Activated B cell treated with CpG ODN at 0.5 μM for 24 hours (primary cell): Measurements from ENCODE around the gene EIF2B5. TPM values are rescaled to one million over a fixed set of nuclear protein-coding genes. Genes with fewer than 3 reads are reported as not detected.

Source experiments
- ATAC-seq: fragments of 200-7000 bp; cut with Tn5 transposase; one replicate; pipeline ENCODE4 v1.10.0; 2021; ENCODE audit warnings: low read depth, mild to moderate bottlenecking, moderate library complexity
- CTCF ChIA-PET: fragments of 350-600 bp; sonication (Branson Sonifier 250); formaldehyde crosslinking; loops from one replicate; lab custom pipeline; 2021; ENCODE audit warnings: antibody characterized with exemption; lab: Charles Lee
- POLR2A ChIA-PET: fragments of 350-600 bp; sonication (Branson Sonifier 250); formaldehyde crosslinking; loops from one replicate; lab custom pipeline; 2021; ENCODE audit warnings: antibody characterized with exemption; lab: Charles Lee
- DNase-seq: peaks from one replicate; pipeline ENCODE4 v3.0.0; 2022
- H3K27ac Mint-ChIP-seq: one replicate; pipeline ENCODE4 v1.8.0; 2020; ENCODE audit warnings: mixed read lengths
- H3K27me3 Mint-ChIP-seq: one replicate; pipeline ENCODE4 v1.8.0; 2021; ENCODE audit warnings: mixed read lengths
- H3K36me3 Mint-ChIP-seq: one replicate; pipeline ENCODE4 v1.8.0; 2021; ENCODE audit warnings: low read depth, mixed read lengths
- H3K4me1 Mint-ChIP-seq: one replicate; pipeline ENCODE4 v1.8.0; 2021; ENCODE audit warnings: mixed read lengths
- H3K4me3 Mint-ChIP-seq: one replicate; pipeline ENCODE4 v1.8.0; 2020; ENCODE audit warnings: mild to moderate bottlenecking, mixed read lengths
- H3K9me3 Mint-ChIP-seq: one replicate; pipeline ENCODE4 v1.8.0; 2020; ENCODE audit warnings: mixed read lengths
- intact Hi-C: fragments of 100-400 bp; cut with micrococcal nuclease; formaldehyde crosslinking; loops from one replicate; pipeline ENCODE4 v1.15.1; 2024
- total RNA-seq: library from RNA; stranded (reverse); gene quantifications from 2 replicates; pipeline ENCODE4 v1.2.3, GENCODE V29; 2022
- TF ChIP-seq, protein P1 (sequence below): fragments of 200-600 bp; IDR thresholded peaks from one replicate; pipeline ENCODE4 v1.8.0; 2022; ENCODE audit warnings: antibody characterized with exemption, mild to moderate bottlenecking

EIF2B5 gene
- total RNA-seq, 1 donor from 2014 or later: 74.2 TPM

GRCh38 chr3:184178521-184179138 lies 43.5 kb downstream of the EIF2B5 start:
- Mint-ChIP-seq H3K27ac (no peak overlapping the region), H3K36me3 (peaks cover 65% of the 10 kb centered on the region), H3K4me3 (no peak overlapping the region), H3K9me3 (no peaks in the 10 kb centered on the region), H3K4me1 (peaks cover 37% of the 10 kb centered on the region), H3K27me3 (no peaks in the 10 kb centered on the region)
- ChIA-PET POLR2A (interaction anchor here (2.2 kb wide), 1 partner anchor 43 kb away, joined by 7 read pairs; the partner anchor contains the start of gene EIF2B5), CTCF (no interaction called here)
- intact Hi-C loops: no loop called here
- ATAC-seq: no peak
- TF ChIP-seq, protein P1, sequence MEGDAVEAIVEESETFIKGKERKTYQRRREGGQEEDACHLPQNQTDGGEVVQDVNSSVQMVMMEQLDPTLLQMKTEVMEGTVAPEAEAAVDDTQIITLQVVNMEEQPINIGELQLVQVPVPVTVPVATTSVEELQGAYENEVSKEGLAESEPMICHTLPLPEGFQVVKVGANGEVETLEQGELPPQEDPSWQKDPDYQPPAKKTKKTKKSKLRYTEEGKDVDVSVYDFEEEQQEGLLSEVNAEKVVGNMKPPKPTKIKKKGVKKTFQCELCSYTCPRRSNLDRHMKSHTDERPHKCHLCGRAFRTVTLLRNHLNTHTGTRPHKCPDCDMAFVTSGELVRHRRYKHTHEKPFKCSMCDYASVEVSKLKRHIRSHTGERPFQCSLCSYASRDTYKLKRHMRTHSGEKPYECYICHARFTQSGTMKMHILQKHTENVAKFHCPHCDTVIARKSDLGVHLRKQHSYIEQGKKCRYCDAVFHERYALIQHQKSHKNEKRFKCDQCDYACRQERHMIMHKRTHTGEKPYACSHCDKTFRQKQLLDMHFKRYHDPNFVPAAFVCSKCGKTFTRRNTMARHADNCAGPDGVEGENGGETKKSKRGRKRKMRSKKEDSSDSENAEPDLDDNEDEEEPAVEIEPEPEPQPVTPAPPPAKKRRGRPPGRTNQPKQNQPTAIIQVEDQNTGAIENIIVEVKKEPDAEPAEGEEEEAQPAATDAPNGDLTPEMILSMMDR: no peak
- no peak for DNase-seq

- Mint-ChIP-seq H3K4me3 (no peak overlapping the region), H3K27me3 (no peaks in the 10 kb centered on the region), H3K9me3 (no peaks in the 10 kb centered on the region), H3K4me1 (peaks cover 31% of the 10 kb centered on the region), H3K27ac (no peak overlapping the region), H3K36me3 (peaks cover 75% of the 10 kb centered on the region)
- ATAC-seq: no peak
- TF ChIP-seq, protein P1: no peak
- CTCF ChIA-PET: no interaction called here
- POLR2A ChIA-PET: interaction anchor here (1.2 kb wide), 1 partner anchor 8 kb away, joined by 3 read pairs; no protein-coding TSS in a partner anchor
- DNase-seq: no peak
- intact Hi-C loops: no loop called here
Observed at GRCh38 chr3:184180165-184180564, 45.0 kb downstream of the EIF2B5 start.

DNA sequence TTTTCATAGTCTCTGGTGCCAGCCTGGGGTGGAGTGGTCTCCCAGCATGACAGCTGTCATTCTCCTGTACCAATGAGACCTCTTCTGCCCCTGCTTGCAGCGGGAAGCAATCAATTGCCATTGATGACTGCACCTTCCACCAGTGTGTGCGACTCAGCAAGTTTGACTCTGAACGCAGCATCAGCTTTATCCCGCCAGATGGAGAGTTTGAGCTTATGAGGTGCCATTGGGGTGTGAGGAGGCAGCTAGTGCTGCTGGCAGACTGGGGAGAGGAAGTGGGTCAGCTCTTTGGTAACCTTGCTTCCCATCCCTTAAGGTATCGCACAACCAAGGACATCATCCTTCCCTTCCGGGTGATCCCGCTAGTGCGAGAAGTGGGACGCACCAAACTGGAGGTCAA lies 46.4 kb downstream of the EIF2B5 start:
- Mint-ChIP-seq H3K36me3 (peaks cover 79% of the 10 kb centered on the region), H3K27me3 (no peaks in the 10 kb centered on the region), H3K27ac (no peak overlapping the region), H3K4me1 (peaks cover 28% of the 10 kb centered on the region), H3K4me3 (no peak overlapping the region), H3K9me3 (no peaks in the 10 kb centered on the region)
- no peak for DNase-seq
- POLR2A ChIA-PET: interaction anchor here (0.6 to 1.2 kb wide), 2 partner anchors 9 to 14 kb away, joined by 3 read pairs; no protein-coding TSS in a partner anchor
- TF ChIP-seq, protein P1: no peak
- ATAC-seq: no peak
- CTCF ChIA-PET: no interaction called here
- intact Hi-C loops: no loop called here

DNA sequence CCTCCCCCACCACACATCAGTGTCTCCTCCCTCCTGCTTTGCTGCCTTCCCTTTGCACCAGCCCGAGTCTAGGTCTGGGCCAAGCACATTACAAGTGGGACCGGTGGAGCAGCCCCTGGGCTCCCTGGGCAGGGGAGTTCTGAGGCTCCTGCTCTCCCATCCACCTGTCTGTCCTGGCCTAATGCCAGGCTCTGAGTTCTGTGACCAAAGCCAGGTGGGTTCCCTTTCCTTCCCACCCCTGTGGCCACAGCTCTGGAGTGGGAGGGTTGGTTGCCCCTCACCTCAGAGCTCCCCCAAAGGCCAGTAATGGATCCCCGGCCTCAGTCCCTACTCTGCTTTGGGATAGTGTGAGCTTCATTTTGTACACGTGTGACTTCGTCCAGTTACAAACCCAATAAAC lies 48.5 kb downstream of the EIF2B5 start:
- no peaks in the 10 kb centered on the region for H3K27me3 Mint-ChIP-seq
- no peak overlapping the region for H3K27ac Mint-ChIP-seq
- peaks cover 34% of the 10 kb centered on the region for H3K4me1 Mint-ChIP-seq
- TF ChIP-seq, protein P1: no peak
- DNase-seq (no peak), ATAC-seq (no peak)
- ChIA-PET POLR2A (no interaction called here), CTCF (no interaction called here)
- peaks cover 83% of the 10 kb centered on the region for H3K36me3 Mint-ChIP-seq
- intact Hi-C loops: no loop called here
- H3K4me3 Mint-ChIP-seq: no peak overlapping the region
- H3K9me3 Mint-ChIP-seq: no peaks in the 10 kb centered on the region

DNA sequence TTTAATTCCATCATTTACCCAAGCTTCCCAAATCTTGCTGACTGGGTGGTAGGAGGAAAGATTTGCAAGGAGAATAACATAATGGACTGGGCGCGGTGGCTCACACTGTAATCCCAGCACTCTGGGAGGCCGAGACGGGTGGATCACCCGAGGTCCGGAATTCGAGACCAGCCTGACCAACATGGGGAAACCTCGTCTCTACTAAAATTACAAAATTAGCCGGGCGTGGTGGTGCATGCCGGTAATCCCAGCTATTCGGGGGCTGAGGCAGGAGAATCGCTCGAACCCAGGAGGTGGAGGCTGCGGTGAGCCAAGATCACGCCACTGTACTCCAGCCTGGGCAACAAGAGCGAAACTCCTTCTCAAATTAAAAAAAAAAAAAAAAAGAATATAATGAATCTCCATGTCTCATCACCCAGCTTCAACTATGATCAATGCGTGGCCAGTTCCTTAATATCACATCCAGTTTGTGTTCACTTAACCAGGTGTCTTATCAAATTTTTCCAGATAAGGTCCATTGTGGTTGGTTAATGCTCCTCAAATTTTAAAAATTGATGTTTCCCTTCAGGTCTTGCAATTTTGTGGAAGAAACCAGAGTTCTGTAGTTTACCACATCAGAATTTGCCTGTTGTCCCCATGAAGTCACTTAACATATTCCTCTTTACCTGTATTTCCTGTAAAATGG lies 49.5 kb downstream of the EIF2B5 start:
- CTCF ChIA-PET: no interaction called here

More for the DNA sequence above, 49.5 kb downstream of the EIF2B5 start:
- ATAC-seq (no peak), DNase-seq (no peak)
- H3K9me3 Mint-ChIP-seq: no peaks in the 10 kb centered on the region
- H3K4me1 Mint-ChIP-seq: peaks cover 35% of the 10 kb centered on the region
- intact Hi-C loops: loop anchor here (1.0 kb wide), 4 partner anchors 10 to 130 kb away; partner anchors contain the start of genes AP2M1, DVL3, EIF4G1 and VWA5B2
- peaks cover 82% of the 10 kb centered on the region for H3K36me3 Mint-ChIP-seq
- POLR2A ChIA-PET: interaction anchor here (1.0 to 2.7 kb wide), 5 partner anchors 8 to 301 kb away, joined by 3 to 21 read pairs (median 6); partner anchors contain the start of genes AP2M1 and EEF1AKMT4
- no peaks in the 10 kb centered on the region for H3K27me3 Mint-ChIP-seq
- TF ChIP-seq, protein P1: no peak
- H3K27ac Mint-ChIP-seq: peak overlapping the region; percentile 93
- peak overlapping the region; percentile 99 for H3K4me3 Mint-ChIP-seq
